NCI-H128 (cell line): ENCODE data around the gene C1orf21.
A peak's percentile ranks its signal among the peaks of the same experiment; 100 is the strongest.

Source experiments
- DNase-seq: peaks from one replicate; lab custom pipeline; 2025; ENCODE audit not compliant: unreplicated experiment; lab: John Stamatoyannopoulos, UW

The C1orf21 gene

GRCh38 chr1:184385865-184386311, 941 bp upstream of the C1orf21 start:
- no peak for DNase-seq

- DNase-seq = no peak
Measured at GRCh38 chr1:184387069-184387475, 243 bp downstream of the C1orf21 start.

- DNase-seq = peak; percentile 64
Measured at GRCh38 chr1:184387476-184388318, 868 bp downstream of the C1orf21 start.

GRCh38 chr1:184388319-184388889, 1.6 kb downstream of the C1orf21 start:
- no peak for DNase-seq

GRCh38 chr1:184388971-184389370, 2.1 kb downstream of the C1orf21 start:
- no peak for DNase-seq

- DNase-seq = no peak
Measured at GRCh38 chr1:184389446-184389845, 2.6 kb downstream of the C1orf21 start.

- no peak for DNase-seq
Measured at GRCh38 chr1:184390889-184391288, 4.1 kb downstream of the C1orf21 start.

- DNase-seq = no peak
Measured at GRCh38 chr1:184392067-184392466, 5.2 kb downstream of the C1orf21 start.

GRCh38 chr1:184392779-184393522, 6.1 kb downstream of the C1orf21 start:
- no peak for DNase-seq

GRCh38 chr1:184393962-184394361, 7.1 kb downstream of the C1orf21 start:
- DNase-seq = no peak

- no peak for DNase-seq
Measured at GRCh38 chr1:184395370-184395769, 8.5 kb downstream of the C1orf21 start.

GRCh38 chr1:184395937-184396480, 9.2 kb downstream of the C1orf21 start:
- DNase-seq = no peak

- no peak for DNase-seq
Measured at GRCh38 chr1:184399192-184399847, 12.5 kb downstream of the C1orf21 start.

GRCh38 chr1:184403961-184404726, 17.3 kb downstream of the C1orf21 start:
- no peak for DNase-seq

- no peak for DNase-seq
Measured at GRCh38 chr1:184404727-184405027, 17.8 kb downstream of the C1orf21 start.

GRCh38 chr1:184405094-184405800, 18.4 kb downstream of the C1orf21 start:
- no peak for DNase-seq

- DNase-seq = no peak
Measured at GRCh38 chr1:184405801-184406142, 18.9 kb downstream of the C1orf21 start.

GRCh38 chr1:184406479-184406878, 19.6 kb downstream of the C1orf21 start:
- no peak for DNase-seq

- no peak for DNase-seq
Measured at GRCh38 chr1:184407816-184408510, 21.1 kb downstream of the C1orf21 start.
